Measurements from ENCODE around the gene ACAT2.
"Not testable (repeated sequence)": the region's sequence is repeated elsewhere in the genome, so short reads cannot be mapped to it uniquely, and the experiment has no call there.

Gene ACAT2

DNA sequence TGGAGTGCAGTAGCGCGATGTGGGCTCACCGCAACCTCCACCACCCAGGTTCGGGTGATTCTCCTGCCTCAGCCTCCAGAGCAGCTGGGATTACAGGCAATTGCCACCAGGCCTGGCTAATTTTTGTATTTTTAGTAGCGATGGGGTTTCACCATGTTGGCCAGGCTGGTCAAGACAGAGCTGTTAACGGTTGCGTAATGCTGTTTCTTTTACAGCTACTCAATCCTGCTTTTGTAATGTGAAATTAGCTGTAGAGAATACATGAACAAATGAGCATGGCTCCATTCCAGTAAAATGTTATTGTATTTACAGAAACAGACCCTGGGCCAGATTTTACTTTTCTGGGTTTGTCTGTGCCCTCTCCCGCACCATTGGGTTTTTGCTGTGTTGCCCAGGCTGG, 40.1 kb downstream of the ACAT2 start:
- Histone ChIP-seq H3K4me1 (ENCODE audit: insufficient read depth, low read length) (no peaks in the 10 kb centered on the region), H3K27ac (ENCODE audit: low read depth, low read length) (no peak overlapping the region), H3K9ac (ENCODE audit: low read length) (no peak overlapping the region), H3K27me3 (ENCODE audit: control insufficient read depth in 1 of 2, insufficient read depth in 2 of 2, low read length in 2 of 2) (no peaks in the 10 kb centered on the region), H3K4me3 (ENCODE audit: low read depth in 1 of 2, low read length in 2 of 2) (no peak overlapping the region), H3K36me3 (ENCODE audit: insufficient read depth, low read length) (peaks cover 29% of the 10 kb centered on the region), H3K9me3 (ENCODE audit: low read length) (no peaks in the 10 kb centered on the region)

DNA sequence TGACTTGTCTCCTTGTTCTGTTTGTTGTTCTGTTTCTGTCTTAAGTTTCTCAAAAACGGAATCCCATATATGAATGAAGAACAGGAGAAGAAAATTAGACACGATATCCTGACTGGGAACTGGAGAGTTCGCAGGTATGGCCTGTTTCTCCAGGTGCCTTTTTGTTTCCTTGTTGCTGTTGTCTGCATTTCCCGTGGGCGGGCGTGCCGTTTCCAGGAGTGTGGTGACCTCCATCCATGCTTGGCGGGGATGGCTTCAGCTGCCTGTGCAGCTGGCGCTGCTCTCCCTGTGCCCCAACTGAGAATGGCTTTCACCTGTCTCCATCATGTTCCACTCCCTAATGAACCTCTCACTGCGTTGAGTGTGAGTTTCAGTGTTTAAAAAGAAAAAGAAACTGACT, 42.7 kb downstream of the ACAT2 start:
- peaks cover 4% of the 10 kb centered on the region for H3K36me3 ChIP-seq (ENCODE audit: insufficient read depth, low read length)
- H3K4me1 ChIP-seq (ENCODE audit: insufficient read depth, low read length): no peaks in the 10 kb centered on the region
- no peaks in the 10 kb centered on the region for H3K9me3 ChIP-seq (ENCODE audit: low read length)
- H3K27me3 ChIP-seq (ENCODE audit: control insufficient read depth in 1 of 2, insufficient read depth in 2 of 2, low read length in 2 of 2): no peaks in the 10 kb centered on the region
- no peak overlapping the region for H3K27ac ChIP-seq (ENCODE audit: low read depth, low read length)
- H3K9ac ChIP-seq (ENCODE audit: low read length): no peak overlapping the region
- H3K4me3 ChIP-seq (ENCODE audit: low read depth in 1 of 2, low read length in 2 of 2): no peak overlapping the region

DNA sequence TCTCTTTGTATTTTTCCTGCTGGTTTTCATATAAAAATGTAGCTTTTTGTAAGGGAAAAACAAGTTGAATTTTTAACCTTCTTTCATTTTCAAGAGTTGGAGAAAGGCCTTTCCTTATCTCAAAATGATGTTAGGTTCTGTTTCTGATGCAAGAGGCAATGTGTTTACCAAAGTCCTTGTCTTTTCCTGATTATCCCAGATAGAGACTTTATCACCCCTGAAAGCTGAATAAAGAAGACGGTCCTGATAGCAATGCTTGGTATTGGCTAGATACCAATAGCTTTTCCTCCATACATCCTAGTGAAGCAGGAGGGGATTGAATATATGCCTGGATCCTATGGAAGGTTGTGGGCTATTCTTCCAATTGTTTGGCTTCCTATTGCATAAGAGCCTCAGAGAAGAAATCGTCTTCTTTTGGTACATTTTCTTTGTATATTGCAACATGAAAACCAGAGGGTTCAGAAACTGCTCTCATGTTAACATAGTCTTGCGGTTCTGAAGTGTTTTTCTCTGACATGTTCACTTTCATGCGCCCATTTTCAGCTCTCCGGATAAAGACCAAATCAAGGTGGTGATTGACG, 43.7 kb downstream of the ACAT2 start:
- H3K27ac ChIP-seq (ENCODE audit: low read depth, low read length): no peak overlapping the region
- no peaks in the 10 kb centered on the region for H3K9me3 ChIP-seq (ENCODE audit: low read length)

DNA sequence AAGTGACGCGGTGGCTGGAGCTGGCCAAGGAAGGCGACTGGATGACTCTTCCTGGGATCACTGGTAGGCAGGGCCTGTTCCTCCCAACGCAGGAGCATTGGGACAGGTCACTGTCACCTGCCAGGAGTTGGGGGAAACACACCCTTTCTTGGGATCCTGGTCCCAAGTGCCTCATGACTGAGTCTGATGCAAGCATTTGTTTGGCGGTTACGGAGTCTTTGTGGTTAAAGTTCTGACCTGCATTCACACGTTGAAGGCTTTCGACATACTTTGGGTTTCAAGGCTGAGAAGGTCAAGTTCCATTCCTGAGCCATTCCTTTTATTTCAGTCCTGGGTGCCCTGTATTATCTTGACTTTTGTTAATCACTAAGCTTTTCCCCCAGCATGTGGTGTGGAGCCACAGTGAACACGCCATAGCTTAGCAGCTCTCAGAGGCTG, 44.2 kb downstream of the ACAT2 start:
- Histone ChIP-seq H3K4me3 (ENCODE audit: low read depth in 1 of 2, low read length in 2 of 2) (no peak overlapping the region), H3K27me3 (ENCODE audit: control insufficient read depth in 1 of 2, insufficient read depth in 2 of 2, low read length in 2 of 2) (no peaks in the 10 kb centered on the region), H3K9ac (ENCODE audit: low read length) (no peak overlapping the region), H3K27ac (ENCODE audit: low read depth, low read length) (no peak overlapping the region), H3K4me1 (ENCODE audit: insufficient read depth, low read length) (no peaks in the 10 kb centered on the region), H3K36me3 (ENCODE audit: insufficient read depth, low read length) (no peaks in the 10 kb centered on the region), H3K9me3 (ENCODE audit: low read length) (no peaks in the 10 kb centered on the region)

More for the DNA sequence above, 43.7 kb downstream of the ACAT2 start:
- Histone ChIP-seq H3K9ac (ENCODE audit: low read length) (no peak overlapping the region), H3K27me3 (ENCODE audit: control insufficient read depth in 1 of 2, insufficient read depth in 2 of 2, low read length in 2 of 2) (no peaks in the 10 kb centered on the region), H3K36me3 (ENCODE audit: insufficient read depth, low read length) (no peaks in the 10 kb centered on the region), H3K4me1 (ENCODE audit: insufficient read depth, low read length) (no peaks in the 10 kb centered on the region), H3K4me3 (ENCODE audit: low read depth in 1 of 2, low read length in 2 of 2) (no peak overlapping the region)

DNA sequence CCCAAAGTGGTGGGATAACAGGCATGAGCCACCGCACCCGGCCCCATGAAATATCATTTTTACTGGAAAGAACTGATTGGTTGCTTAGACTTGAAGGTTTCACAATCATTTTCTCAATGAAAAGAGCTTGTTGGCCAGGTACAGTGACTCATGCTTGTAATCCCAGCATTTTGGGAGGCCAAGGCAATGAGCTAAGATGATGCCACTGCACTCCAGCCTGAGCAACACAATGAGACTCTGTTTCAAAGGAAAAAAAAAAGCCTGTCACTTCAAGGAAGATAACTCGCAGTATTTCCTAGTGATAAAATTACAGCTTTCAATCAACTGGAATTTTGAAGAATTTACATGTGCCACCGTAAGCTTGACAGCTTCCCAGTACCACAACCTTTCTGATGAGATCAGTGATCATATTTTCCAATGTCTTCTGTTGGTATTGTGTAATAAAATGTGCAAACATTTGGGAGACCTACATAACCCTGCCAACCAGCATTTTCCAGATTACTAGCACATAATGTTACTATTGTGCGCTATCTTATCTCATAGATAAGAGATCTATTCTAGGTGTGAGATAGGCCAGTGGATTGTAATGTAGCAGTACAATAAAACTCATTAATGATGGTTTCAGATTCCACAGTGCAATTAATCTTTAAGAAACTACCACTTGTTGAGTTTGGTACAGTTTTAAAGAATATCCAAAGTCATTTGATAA, 45.5 kb downstream of the ACAT2 start:
- Histone ChIP-seq H3K4me1 (ENCODE audit: insufficient read depth, low read length) (no peaks in the 10 kb centered on the region), H3K9me3 (ENCODE audit: low read length) (no peaks in the 10 kb centered on the region), H3K27me3 (ENCODE audit: control insufficient read depth in 1 of 2, insufficient read depth in 2 of 2, low read length in 2 of 2) (no peaks in the 10 kb centered on the region), H3K4me3 (ENCODE audit: low read depth in 1 of 2, low read length in 2 of 2) (no peak overlapping the region), H3K27ac (ENCODE audit: low read depth, low read length) (no peak overlapping the region), H3K36me3 (ENCODE audit: insufficient read depth, low read length) (no peaks in the 10 kb centered on the region), H3K9ac (ENCODE audit: low read length) (no peak overlapping the region)

DNA sequence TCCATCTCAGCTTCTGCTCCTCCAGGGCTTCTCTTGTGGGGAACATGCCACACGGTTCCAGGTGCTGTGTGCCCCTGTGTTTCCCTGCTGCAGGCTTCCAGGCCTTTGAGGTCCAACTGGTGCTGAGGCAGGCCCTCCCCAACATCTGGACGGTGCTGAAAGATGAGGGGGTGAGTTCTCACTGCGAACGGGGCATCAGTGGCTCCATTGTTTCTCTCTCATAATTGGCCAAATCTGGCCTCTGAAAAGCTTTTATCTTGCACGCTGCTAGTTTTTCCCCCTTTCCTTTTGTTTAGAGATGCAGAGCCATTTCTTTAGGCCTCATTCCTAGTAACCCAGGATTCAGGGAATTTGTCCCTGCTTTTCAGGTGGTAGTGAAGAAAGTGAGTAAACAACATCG, 46.8 kb downstream of the ACAT2 start:
- H3K4me1 ChIP-seq (ENCODE audit: insufficient read depth, low read length): no peaks in the 10 kb centered on the region
- H3K4me3 ChIP-seq (ENCODE audit: low read depth in 1 of 2, low read length in 2 of 2): no peak overlapping the region

DNA sequence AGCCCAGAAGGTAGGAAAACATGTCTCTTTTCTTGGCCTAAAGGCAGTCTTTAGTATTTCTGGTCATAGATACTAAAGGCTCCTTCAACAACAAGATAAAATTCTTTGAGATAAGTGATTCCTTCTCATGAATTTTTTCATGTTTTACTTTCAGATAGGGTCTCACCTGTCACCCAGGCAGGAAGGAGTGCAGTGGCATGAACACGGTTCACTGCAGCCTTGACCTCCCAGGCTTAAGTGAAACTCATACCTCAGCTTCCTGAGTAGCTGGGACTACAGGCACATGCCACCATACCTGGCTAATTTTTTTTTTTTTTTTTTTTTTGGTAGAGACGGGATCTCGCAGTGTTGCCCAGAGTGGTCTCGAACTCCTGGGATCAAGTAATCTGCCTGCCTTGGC, 47.3 kb downstream of the ACAT2 start:
- no peaks in the 10 kb centered on the region for H3K36me3 ChIP-seq (ENCODE audit: insufficient read depth, low read length)
- no peaks in the 10 kb centered on the region for H3K9me3 ChIP-seq (ENCODE audit: low read length)
- no peak overlapping the region for H3K4me3 ChIP-seq (ENCODE audit: low read depth in 1 of 2, low read length in 2 of 2)

More for the DNA sequence above, 46.8 kb downstream of the ACAT2 start:
- Histone ChIP-seq H3K9me3 (ENCODE audit: low read length) (no peaks in the 10 kb centered on the region), H3K27ac (ENCODE audit: low read depth, low read length) (no peak overlapping the region), H3K27me3 (ENCODE audit: control insufficient read depth in 1 of 2, insufficient read depth in 2 of 2, low read length in 2 of 2) (no peaks in the 10 kb centered on the region), H3K36me3 (ENCODE audit: insufficient read depth, low read length) (no peaks in the 10 kb centered on the region), H3K9ac (ENCODE audit: low read length) (no peak overlapping the region)

DNA sequence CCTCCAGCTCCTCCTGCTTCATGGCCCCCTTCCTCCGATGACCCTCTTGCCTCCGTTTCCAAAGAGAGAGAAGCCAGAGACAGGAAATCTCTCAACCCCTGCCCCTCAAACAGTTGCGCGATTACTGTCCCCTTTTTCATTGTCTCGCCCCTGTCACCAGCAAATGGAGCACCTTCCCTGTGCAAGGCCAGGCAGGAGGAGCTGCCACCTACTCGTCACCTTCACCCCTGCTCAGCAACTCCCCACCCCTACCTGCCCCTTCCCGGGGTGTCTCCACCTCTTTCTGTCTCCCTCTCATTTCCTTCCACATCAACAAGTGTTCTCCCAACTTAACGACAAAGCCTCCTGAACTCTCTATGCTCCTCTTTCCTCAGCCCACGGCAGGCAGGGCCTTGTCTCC, 51.9 kb downstream of the ACAT2 start:
- Histone ChIP-seq H3K9ac (ENCODE audit: low read length) (no peak overlapping the region), H3K36me3 (ENCODE audit: insufficient read depth, low read length) (no peaks in the 10 kb centered on the region), H3K27me3 (ENCODE audit: control insufficient read depth in 1 of 2, insufficient read depth in 2 of 2, low read length in 2 of 2) (no peaks in the 10 kb centered on the region), H3K27ac (ENCODE audit: low read depth, low read length) (no peak overlapping the region), H3K9me3 (ENCODE audit: low read length) (no peaks in the 10 kb centered on the region), H3K4me1 (ENCODE audit: insufficient read depth, low read length) (no peaks in the 10 kb centered on the region), H3K4me3 (ENCODE audit: low read depth in 1 of 2, low read length in 2 of 2) (no peak overlapping the region)

More for the DNA sequence above, 47.3 kb downstream of the ACAT2 start:
- H3K27me3 ChIP-seq (ENCODE audit: control insufficient read depth in 1 of 2, insufficient read depth in 2 of 2, low read length in 2 of 2): no peaks in the 10 kb centered on the region
- no peaks in the 10 kb centered on the region for H3K4me1 ChIP-seq (ENCODE audit: insufficient read depth, low read length)
- no peak overlapping the region for H3K9ac ChIP-seq (ENCODE audit: low read length)
- H3K27ac ChIP-seq (ENCODE audit: low read depth, low read length): no peak overlapping the region

DNA sequence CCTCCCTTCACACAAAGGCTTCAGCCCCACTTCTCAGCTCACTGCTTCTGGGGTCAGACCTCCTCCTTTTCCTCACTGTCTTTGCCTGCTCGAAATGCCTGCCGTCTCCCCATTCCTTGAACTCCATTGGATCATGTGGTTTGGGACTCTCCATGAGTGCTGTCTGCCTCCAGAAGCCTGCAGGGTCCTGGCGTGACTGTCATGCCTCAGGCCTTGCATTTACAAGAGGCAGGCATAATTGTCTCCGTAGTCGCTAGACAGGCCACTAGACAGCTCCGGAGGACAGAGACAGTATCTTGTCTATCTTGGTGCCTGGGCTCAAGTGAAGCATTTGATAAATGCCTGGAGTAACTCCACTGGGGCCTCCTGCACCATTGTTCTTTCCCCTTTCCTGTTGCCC, 53.6 kb downstream of the ACAT2 start:
- Histone ChIP-seq H3K36me3 (ENCODE audit: insufficient read depth, low read length) (no peaks in the 10 kb centered on the region), H3K4me3 (ENCODE audit: low read depth in 1 of 2, low read length in 2 of 2) (no peak overlapping the region), H3K9ac (ENCODE audit: low read length) (no peak overlapping the region), H3K27me3 (ENCODE audit: control insufficient read depth in 1 of 2, insufficient read depth in 2 of 2, low read length in 2 of 2) (no peaks in the 10 kb centered on the region), H3K27ac (ENCODE audit: low read depth, low read length) (no peak overlapping the region), H3K4me1 (ENCODE audit: insufficient read depth, low read length) (no peaks in the 10 kb centered on the region), H3K9me3 (ENCODE audit: low read length) (no peaks in the 10 kb centered on the region)

DNA sequence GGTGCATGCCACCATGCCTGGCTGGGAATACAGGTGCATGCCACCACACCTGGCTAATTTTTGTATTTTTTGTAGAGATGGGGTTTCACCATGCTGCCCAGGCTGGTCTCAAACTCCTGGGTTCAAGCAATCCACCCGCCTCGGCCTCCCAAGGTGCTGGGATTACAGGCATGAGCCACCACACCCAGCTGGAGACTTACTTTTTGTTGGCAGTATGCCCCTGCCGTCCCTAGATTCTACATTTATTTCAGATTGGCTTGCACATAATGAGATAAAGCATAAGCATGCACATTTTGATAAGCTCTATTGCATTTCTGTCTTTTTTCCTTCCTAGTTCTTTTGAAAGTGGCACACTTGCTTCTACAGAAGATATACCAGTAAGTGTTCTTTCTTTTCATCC, 54.9 kb downstream of the ACAT2 start:
- H3K36me3 ChIP-seq (ENCODE audit: insufficient read depth, low read length); H3K9ac ChIP-seq (ENCODE audit: low read length); H3K4me1 ChIP-seq (ENCODE audit: insufficient read depth, low read length); H3K9me3 ChIP-seq (ENCODE audit: low read length); H3K27me3 ChIP-seq (ENCODE audit: control insufficient read depth in 1 of 2, insufficient read depth in 2 of 2, low read length in 2 of 2); H3K27ac ChIP-seq (ENCODE audit: low read depth, low read length); H3K4me3 ChIP-seq (ENCODE audit: low read depth in 1 of 2, low read length in 2 of 2): not testable (repeated sequence)

DNA sequence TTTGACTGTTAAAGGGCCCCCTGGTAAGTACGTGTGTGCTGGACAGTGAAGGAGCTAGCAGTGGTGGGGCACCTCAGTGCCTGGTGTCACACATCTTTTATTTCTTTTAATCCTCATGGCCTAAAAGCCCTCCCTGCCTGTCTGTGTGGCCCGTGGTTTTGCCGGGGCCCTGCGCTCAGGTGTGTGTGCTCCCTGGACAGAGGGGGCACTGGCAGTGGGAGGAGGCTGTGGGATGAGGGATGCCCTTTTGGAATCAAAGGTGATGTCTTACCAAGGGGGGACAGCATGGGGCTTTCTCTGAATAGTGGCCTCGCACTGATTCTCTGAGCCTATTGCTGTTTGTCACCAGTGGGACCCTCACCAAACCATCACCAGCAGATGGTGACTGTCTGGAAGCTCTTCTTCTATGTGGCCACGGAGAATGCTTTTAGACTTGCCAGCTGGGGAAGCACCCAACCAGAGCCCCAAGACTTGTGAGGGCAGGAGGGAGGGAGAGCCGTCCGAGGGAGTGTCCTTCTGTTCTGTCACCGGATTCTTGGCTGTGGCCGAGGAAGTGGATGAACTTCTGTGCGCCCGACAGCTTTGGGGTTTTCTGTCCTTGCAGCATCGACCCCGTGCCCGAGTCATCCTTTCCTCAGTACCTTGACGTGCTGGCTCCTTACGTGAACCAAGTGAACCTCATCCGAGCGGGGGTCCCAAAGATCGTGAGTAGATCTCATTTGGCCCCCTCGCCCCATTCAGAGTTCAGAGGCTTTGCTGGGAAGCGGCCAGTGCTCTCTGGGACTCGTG, 56.3 kb downstream of the ACAT2 start:
- Histone ChIP-seq H3K4me3 (ENCODE audit: low read depth in 1 of 2, low read length in 2 of 2) (no peak overlapping the region), H3K9ac (ENCODE audit: low read length) (no peak overlapping the region), H3K27ac (ENCODE audit: low read depth, low read length) (no peak overlapping the region), H3K36me3 (ENCODE audit: insufficient read depth, low read length) (no peaks in the 10 kb centered on the region), H3K9me3 (ENCODE audit: low read length) (no peaks in the 10 kb centered on the region), H3K4me1 (ENCODE audit: insufficient read depth, low read length) (no peaks in the 10 kb centered on the region), H3K27me3 (ENCODE audit: control insufficient read depth in 1 of 2, insufficient read depth in 2 of 2, low read length in 2 of 2) (no peaks in the 10 kb centered on the region)
